Esophagus squamous epithelium (tissue), 4 donors: Measurements from ENCODE around the gene NPDC1.

ENCODE experiments used
- POLR2A ChIP-seq, 4 donors: fragments of 450-650 bp; IDR thresholded peaks; one replicate each; pipeline ENCODE4 v1.6.1; 2017; ENCODE audit warnings: antibody characterized with exemption in 4 of 4, mild to moderate bottlenecking in 4 of 4, moderate library complexity in 3 of 4
- TF ChIP-seq, protein P1 (sequence below), 6 experiments: fragments of 450-650 bp in 4 of 6; fragments of 200-600 bp in 2 of 6; sonication (generic) in 2 of 6; IDR thresholded peaks; one replicate each; pipeline ENCODE4 v1.5.1; 2016 to 2019; ENCODE audit warnings: antibody characterized with exemption in 6 of 6, mild to moderate bottlenecking in 4 of 6, moderate library complexity in 4 of 6

GRCh38 chr9:137001857-137002645 is 43.9 kb downstream of the NPDC1 start:
- TF ChIP-seq, protein P1, sequence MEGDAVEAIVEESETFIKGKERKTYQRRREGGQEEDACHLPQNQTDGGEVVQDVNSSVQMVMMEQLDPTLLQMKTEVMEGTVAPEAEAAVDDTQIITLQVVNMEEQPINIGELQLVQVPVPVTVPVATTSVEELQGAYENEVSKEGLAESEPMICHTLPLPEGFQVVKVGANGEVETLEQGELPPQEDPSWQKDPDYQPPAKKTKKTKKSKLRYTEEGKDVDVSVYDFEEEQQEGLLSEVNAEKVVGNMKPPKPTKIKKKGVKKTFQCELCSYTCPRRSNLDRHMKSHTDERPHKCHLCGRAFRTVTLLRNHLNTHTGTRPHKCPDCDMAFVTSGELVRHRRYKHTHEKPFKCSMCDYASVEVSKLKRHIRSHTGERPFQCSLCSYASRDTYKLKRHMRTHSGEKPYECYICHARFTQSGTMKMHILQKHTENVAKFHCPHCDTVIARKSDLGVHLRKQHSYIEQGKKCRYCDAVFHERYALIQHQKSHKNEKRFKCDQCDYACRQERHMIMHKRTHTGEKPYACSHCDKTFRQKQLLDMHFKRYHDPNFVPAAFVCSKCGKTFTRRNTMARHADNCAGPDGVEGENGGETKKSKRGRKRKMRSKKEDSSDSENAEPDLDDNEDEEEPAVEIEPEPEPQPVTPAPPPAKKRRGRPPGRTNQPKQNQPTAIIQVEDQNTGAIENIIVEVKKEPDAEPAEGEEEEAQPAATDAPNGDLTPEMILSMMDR (IDR thresholded peaks at IDR 0.05): no peak
- no peak for TF ChIP-seq POLR2A (IDR thresholded peaks at IDR 0.05)
